Activated gamma-delta T cell treated with anti-CD3 and anti-CD28 coated beads, Interleukin-2, amount 50 U/mL, for 16 hours (primary cell): ENCODE data around the gene NAT16.
"Not testable (repeated sequence)": the region's sequence is repeated elsewhere in the genome, so short reads cannot be mapped to it uniquely, and the experiment has no call there.

Experiments
- DNase-seq: peaks from one replicate; pipeline ENCODE4 v3.0.0-alpha.2; 2020; ENCODE audit warnings: low read depth

NAT16 gene

GRCh38 chr7:101201695-101202602 lies 21.9 kb upstream of the NAT16 start:
- no peak for DNase-seq

GRCh38 chr7:101200862-101201599 lies 20.9 kb upstream of the NAT16 start, which contains the start of gene MOGAT3:
Gene MOGAT3 (minus strand): TSS chr7:101201036. CDS start chr7:101200854, 182 bp downstream.
- DNase-seq = no peak

DNA sequence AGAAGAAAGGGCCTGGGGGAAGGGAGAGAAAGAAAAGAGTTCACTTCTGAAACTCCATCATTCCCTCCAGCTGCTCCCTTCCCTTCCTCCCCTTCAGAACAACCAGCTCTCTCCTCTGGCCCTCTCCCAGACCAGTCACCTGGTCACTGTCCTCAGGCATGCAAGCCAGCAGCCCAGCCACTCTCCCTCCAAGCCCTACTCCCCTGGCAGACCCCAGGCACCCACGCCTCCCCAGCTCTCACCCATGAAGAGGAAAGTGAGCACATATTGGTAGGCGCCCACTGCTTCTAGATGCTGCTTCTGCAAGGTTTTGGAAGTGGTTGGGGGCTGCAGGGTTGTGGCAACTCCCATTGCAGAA lies 20.4 kb upstream of the NAT16 start:
- no peak for DNase-seq

- not testable (repeated sequence) for DNase-seq
Measured at GRCh38 chr7:101199522-101199921, 19.4 kb upstream of the NAT16 start.

- no peak for DNase-seq
Measured at GRCh38 chr7:101198476-101198875, 18.4 kb upstream of the NAT16 start.

DNA sequence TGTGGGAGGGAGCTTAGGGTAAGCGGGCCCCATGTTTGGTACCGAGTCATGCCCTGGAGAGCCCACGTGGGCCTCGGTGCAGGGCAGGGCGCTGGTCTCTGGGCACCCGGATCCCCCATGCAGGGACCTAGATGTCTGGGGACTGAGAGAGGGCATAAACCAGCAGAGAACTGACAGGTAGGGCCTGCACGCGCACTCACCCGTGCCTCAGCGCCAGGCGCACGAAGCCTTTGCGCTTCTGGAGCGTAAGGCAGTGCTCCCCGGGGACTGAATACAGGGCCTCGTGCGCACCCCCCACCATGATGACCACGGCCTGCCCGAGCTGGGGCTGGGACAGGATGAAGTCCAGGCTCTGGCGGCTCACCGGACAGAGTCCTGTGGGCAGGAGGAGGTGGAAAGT lies 17.9 kb upstream of the NAT16 start:
- DNase-seq = no peak

- DNase-seq = no peak
Measured at GRCh38 chr7:101195884-101196283, 15.8 kb upstream of the NAT16 start.

DNA sequence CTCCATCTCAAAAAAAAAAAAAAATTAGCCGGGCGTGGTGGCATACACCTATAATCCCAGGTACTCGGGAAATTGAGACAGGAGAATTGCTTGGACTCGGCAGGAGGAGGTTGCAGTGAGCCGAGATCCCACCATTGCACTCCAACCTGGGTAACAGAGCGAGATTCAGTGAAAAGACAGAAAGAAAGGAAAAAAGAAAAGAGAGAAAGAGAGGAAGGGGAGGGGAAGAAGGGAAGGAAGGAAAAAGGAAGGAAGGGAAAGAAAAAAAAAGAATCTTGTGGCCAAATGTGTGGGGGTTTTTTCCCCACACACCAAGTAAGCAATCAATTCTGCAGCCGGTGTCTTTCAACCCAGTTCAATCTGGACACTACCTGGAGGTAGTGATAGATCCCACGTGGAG lies 9.0 kb upstream of the NAT16 start:
- DNase-seq = no peak

DNA sequence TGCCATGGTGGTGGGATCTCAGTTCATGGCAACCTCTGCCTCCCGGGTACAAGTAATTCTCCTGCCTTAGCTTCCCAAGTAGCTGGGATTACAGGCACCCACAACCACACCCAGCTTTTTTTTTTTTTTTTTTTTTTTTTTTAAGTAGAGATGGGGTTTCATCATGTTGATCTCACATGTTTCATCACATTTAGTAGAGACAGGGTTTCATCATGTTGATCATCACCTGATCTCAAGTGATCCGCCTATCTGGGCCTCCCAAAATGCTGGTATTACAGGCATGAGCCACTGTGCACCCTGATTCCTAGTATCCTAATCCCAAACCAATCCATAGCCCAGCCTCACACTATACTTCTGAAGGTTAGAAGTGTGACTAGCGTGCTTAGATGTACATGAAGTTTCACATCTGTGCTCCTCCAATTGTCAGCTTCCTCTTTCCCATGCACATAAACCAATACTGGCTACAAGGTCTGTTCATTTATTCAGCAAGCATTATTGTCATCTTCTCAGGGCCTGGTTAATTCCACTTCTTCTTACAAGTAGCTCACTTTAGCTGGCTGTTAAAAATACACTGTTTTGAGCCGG lies 6.8 kb upstream of the NAT16 start:
- no peak for DNase-seq

DNA sequence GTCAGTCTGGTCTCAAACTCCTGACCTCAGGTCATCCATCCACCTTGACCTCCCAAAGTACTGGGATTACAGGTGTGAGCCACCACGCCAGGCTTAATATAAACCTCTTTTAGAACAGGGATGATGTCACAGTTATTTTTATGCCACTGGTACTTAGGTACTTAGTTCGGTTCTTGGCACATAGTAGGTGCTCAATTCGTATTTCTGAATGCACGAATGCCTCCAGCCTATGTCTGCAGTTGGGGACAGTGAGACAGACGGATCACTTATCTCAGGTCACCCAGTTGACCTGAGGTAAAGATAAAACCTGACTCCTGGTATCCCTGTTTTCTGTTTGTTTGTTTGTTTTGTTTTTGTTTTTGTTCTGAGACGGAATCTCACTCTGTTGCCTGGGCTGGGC lies 6.1 kb upstream of the NAT16 start:
- no peak for DNase-seq

- no peak for DNase-seq
Measured at GRCh38 chr7:101185258-101185839, 5.3 kb upstream of the NAT16 start.

DNA sequence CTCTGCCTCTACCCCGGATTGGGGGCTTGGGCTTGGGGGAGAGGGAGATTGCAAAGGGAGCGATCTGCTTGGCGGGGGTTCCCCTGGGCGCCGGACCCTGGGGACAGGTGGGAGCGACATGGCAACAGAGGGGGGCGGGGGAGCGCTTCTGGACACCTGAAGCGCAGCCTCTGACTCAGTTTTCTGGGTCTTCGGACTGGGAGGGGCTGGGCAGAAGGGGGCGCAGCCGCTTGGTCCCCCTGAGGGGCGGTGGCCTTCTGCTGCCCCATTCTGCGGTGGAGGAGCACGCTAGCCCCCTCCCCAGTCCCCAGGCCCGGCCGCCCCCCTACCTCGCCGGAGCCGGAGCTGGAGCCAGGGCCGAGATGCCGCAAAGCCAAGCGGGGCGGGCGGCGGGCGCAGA lies 380 bp downstream of the NAT16 start:
- no peak for DNase-seq

DNA sequence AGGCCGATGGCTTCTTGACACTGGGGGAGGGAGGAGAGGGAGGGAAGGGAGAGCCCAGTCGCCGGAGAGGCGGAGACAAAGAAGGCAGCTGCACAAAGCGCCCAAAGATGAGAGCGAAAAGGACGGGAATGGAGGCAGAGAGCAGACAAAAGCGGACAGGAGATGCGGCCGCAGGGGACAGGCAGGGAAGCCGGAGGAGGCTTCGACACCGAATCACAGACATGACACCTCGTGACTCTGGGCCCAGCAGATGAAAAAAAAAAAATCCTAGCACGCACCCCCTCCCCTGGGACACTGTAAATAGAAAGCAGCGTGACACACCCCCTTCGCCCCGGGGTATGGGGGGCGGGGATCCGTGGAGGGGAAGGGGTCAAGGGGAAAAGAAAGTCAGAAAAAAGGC lies 976 bp downstream of the NAT16 start:
- DNase-seq = no peak

DNA sequence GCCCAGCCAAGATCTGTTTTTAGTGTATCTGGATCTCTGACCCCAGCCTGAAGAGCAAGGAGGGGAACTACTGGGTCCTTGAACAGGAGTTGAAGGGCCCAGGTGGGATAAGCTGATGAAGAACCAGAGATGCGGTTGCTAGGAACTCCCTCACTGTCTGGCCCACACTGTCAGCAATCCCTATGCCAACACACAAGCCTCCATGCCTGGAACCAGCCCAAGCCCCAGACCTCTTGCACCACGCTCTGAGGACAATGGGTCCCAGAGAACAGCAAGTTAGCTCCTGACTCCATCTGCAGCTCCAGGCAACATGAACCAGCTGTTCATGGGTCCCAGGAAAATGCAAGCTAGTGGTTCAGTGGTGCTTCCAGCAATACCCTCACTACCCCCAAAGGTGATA lies 2.4 kb downstream of the NAT16 start:
- no peak for DNase-seq

DNA sequence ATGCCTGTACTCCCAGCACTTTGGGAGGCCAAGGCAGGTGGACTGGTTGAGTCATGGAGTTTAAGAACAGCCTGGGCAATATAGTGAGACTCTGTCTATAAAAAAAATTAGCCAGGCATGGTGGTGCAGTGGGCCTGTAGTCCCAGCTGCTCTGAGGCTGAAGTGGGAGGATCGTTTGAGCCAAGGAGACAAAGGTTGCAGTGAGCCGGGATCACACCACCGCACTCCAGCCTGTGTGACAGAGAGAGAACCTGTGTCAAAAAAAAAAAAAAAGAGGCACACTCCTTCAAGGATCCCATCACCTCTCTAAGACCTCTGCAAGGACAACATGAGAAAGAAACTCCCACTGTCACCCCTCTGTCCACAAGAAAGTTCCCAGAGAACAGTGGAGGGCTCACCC lies 4.4 kb downstream of the NAT16 start:
- DNase-seq = no peak

DNA sequence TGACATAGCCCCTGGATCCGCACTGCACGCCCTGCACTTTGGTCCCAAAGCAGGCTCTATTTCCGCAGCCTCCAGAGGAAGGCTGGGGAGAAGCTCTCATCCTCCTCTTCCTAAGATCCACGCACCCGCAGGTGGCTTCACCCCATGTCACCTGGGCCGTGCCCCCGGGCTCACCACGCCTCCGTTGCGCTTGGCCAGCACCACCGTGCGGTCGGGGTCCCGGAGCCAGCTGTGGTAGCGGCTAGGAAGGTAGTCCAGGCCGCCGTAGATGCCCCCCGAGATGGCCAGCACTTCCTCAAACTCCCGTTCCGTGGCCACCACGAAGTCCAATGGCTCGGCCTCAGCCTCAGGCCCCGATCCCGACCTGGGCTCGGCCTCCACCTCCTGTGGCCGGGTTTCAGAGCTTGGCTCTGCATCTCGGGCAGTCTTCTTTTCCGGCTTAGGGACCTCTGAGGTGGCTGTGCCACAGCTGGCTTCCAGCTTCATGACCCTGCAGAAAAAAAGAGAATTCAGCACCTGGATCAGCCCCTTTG lies 5.7 kb downstream of the NAT16 start:
- DNase-seq = no peak

- peak; percentile 34 for DNase-seq
Measured at GRCh38 chr7:101173752-101174244, 6.3 kb downstream of the NAT16 start.

DNA sequence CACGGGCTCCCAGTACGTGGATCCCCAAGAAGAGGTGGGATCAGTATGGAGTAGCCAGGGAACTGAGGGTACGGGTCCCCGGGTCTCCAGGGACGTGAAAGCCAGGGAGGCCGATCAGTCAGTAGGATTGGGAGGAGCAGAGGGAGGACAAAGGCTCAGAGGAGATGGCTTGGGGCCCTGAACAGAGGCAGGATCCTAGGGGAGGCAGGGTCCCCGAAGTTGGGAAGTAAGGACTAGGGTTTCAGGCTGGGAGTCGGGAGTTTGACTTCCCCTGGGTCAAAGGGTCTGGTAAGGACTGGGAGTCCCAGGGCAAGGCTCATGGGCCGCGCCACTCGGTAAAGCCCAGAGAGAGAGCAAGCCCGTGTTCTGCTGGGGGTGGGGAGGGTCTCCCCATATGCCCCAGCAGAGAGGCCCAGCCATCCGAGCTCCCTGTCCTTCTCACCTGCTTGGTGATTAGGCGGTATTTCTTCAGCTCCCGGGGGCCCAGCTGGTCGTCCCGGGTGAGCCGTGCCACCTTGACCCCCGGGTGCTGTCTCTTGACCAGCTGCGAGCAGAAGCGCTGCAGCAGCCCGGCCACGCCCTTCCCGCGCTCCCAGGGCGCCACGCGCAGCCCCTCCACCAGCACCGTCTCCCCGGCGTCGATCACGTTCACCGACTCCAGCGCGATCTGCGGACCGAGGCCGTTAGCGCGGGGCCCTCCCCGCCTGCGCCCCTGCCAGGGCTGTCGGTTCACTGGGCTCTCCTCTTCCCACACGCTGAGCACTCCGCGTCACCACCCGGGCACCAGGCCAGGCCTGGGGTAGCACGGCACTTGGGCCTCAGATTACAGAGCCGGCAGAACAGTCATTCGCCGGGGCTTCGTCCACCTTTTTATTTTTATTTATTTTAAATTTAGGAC lies 7.0 kb downstream of the NAT16 start:
- no peak for DNase-seq

DNA sequence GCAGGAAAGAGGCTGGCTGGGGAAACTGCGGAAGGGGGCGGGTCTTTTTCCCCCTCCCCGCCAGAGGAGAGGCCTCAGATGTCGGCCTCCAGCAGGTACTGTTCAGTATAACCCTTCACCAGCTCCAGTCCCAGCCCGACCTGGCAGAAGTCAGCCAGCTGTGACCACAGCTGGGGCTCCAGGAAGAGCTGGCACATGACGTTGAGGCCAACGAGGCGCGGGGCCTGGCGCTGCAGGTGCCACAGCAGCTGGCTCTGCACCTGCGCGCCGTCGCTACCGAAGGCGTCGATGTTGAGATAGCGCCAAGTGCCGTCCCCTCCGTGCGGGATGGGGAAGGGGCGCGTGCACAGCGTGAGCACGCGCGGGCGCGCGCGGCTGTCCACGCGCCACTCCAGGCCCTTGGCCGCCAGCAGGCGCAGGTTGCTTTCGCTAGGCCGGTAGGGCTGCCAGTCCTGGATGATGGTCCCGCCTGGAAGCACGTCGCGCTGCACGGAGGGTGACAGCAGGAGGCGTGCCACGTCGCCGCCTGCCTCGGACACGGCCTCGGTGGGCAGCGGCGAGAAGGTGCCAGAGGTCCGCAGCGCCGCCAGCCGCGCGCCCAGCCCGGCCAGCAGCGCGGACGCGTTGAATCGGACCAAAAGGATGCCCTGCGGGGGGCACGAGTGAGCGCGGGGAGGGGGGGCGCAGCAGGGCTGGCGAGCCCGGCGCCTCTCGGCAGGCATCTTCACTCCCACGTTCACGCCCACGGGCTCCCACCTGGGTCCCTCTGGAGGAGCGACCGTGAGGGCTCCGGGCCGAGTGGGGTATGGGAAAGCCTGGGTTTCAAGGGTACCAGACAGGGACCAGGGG lies 7.9 kb downstream of the NAT16 start:
- no peak for DNase-seq

DNA sequence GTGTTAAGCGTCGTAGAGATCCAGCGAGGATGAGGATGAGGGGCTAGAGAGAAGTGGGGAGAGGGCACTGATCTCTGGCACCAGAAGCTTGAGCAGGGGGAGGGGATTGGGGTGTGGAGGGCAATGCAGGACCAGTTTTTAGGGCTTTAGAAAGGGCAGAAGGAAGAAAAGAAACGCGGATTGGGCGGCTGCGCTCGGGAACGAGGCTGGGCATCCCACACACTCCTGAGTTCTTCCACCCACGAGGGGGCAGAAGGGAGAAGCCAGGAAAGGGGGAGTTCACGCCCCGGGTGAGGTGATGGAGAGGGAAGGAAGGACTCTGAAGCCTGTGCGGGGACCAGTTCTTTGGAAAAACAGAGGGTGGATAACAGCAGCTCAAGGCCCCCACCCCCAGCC lies 8.7 kb downstream of the NAT16 start:
- no peak for DNase-seq
